ENCODE data around the gene COL19A1. TPM values are rescaled to one million over a fixed set of nuclear protein-coding genes. Genes with fewer than 3 reads are reported as not detected.

The COL19A1 gene
- total RNA-seq, 4 donors from 2014 or later: 0.19 TPM; not detected in 3

GRCh38 chr6:69942485-69942884 lies 76.1 kb downstream of the COL19A1 start:
- H3K9me3 ChIP-seq: no peaks in the 10 kb centered on the region
- no peak for TF ChIP-seq CTCF (IDR thresholded peaks at IDR 0.05)
- TF ChIP-seq POLR2A (IDR thresholded peaks at IDR 0.05): no peak
- no peak for DNase-seq

GRCh38 chr6:69945192-69945591 lies 78.8 kb downstream of the COL19A1 start:
- TF ChIP-seq CTCF (IDR thresholded peaks at IDR 0.05) (no peak), POLR2A (IDR thresholded peaks at IDR 0.05) (no peak)
- no peaks in the 10 kb centered on the region for H3K4me1 ChIP-seq
- intact Hi-C loops (cut with DNase I): no loop called here
- H3K27me3 ChIP-seq: no peaks in the 10 kb centered on the region
- H3K9me3 ChIP-seq: no peaks in the 10 kb centered on the region
- H3K4me3 ChIP-seq: no peak overlapping the region
- no peak for DNase-seq
- H3K27ac ChIP-seq: no peak overlapping the region
- 58 to 78% methylated on average over 1 of the region's 1 CpG for WGBS, 2 donors
- no peaks in the 10 kb centered on the region for H3K36me3 ChIP-seq

More at GRCh38 chr6:69942485-69942884, 76.1 kb downstream of the COL19A1 start:
- Histone ChIP-seq H3K27me3 (no peaks in the 10 kb centered on the region), H3K36me3 (no peaks in the 10 kb centered on the region), H3K27ac (no peak overlapping the region), H3K4me3 (no peak overlapping the region), H3K4me1 (no peaks in the 10 kb centered on the region)
- intact Hi-C loops (cut with DNase I): no loop called here
- WGBS, 2 donors: 45 to 66% methylated on average over 2 of the region's 2 CpGs

- H3K4me3 ChIP-seq: no peak overlapping the region
- no peaks in the 10 kb centered on the region for H3K27me3 ChIP-seq
- no peaks in the 10 kb centered on the region for H3K4me1 ChIP-seq
- DNase-seq: no peak
- intact Hi-C loops (cut with DNase I): no loop called here
- no peak overlapping the region for H3K27ac ChIP-seq
- TF ChIP-seq CTCF (IDR thresholded peaks at IDR 0.05): no peak
- TF ChIP-seq POLR2A (IDR thresholded peaks at IDR 0.05): no peak
- no peaks in the 10 kb centered on the region for H3K9me3 ChIP-seq
- H3K36me3 ChIP-seq: no peaks in the 10 kb centered on the region
- WGBS, 2 donors: 45 to 52% methylated on average over 1 of the region's 1 CpG
Observed at GRCh38 chr6:69948479-69949114, 82.2 kb downstream of the COL19A1 start.

GRCh38 chr6:69953491-69953890 lies 87.1 kb downstream of the COL19A1 start:
- TF ChIP-seq CTCF (IDR thresholded peaks at IDR 0.05): no peak
- no peak for TF ChIP-seq POLR2A (IDR thresholded peaks at IDR 0.05)
- no peaks in the 10 kb centered on the region for H3K27me3 ChIP-seq
- H3K4me1 ChIP-seq: no peaks in the 10 kb centered on the region
- H3K9me3 ChIP-seq: no peaks in the 10 kb centered on the region
- H3K27ac ChIP-seq: no peak overlapping the region
- no peak for DNase-seq
- H3K4me3 ChIP-seq: no peak overlapping the region
- no peaks in the 10 kb centered on the region for H3K36me3 ChIP-seq
- WGBS, 2 donors: 60 to 80% methylated on average over 1 of the region's 1 CpG
- intact Hi-C loops (cut with DNase I): no loop called here

- Histone ChIP-seq H3K4me1 (no peaks in the 10 kb centered on the region), H3K27me3 (no peaks in the 10 kb centered on the region), H3K4me3 (no peak overlapping the region), H3K27ac (no peak overlapping the region), H3K36me3 (no peaks in the 10 kb centered on the region), H3K9me3 (no peaks in the 10 kb centered on the region)
- WGBS, 2 donors: 66 to 73% methylated on average over 1 of the region's 1 CpG
- no peak for DNase-seq
- intact Hi-C loops (cut with DNase I): no loop called here
- TF ChIP-seq CTCF (IDR thresholded peaks at IDR 0.05): no peak
- TF ChIP-seq POLR2A (IDR thresholded peaks at IDR 0.05): no peak
Observed at GRCh38 chr6:69954733-69955132, 88.4 kb downstream of the COL19A1 start.
